ENCODE results near the gene SFSWAP. TPM values are rescaled to one million over a fixed set of nuclear protein-coding genes. Genes with fewer than 3 reads are reported as not detected.

Gene SFSWAP
- total RNA-seq, 1 experiment from 2014 or later: 48.1 TPM

- H4K20me1 ChIP-seq (ENCODE audit: control insufficient read depth, insufficient read depth, insufficient read length): no peaks in the 10 kb centered on the region
- H3K4me3 Mint-ChIP-seq: 0 out of 5 replicates have a peak overlapping the region, but pooled peaks of 1 of the 2 experiments have one; percentile 0
- peaks cover 25 to 32% of the 10 kb centered on the region in 2 experiments for H3K4me1 Mint-ChIP-seq
- H2BK20ac ChIP-seq (ENCODE audit: low read depth, low read length, poor library complexity, severe bottlenecking): no peak overlapping the region
- H3K27me3 Mint-ChIP-seq (ENCODE audit: low read depth): peaks cover 10% of the 10 kb centered on the region
- H4K5ac ChIP-seq (ENCODE audit: insufficient read length, low read depth, low read length): no peak overlapping the region
- no peaks in the 10 kb centered on the region for H3K23me2 ChIP-seq (ENCODE audit: insufficient read length, low read depth, low read length, poor library complexity, severe bottlenecking)
- H4K8ac ChIP-seq (replicated peaks; ENCODE audit: insufficient read length, low read depth, low read length): no peak overlapping the region
- no peak overlapping the region for H2AK5ac ChIP-seq (ENCODE audit: insufficient read length, low read length)
- DNase-seq: peak; percentile 33
- no peak overlapping the region for H3K14ac ChIP-seq (ENCODE audit: insufficient read depth, low read length)
- no peak overlapping the region for H2BK12ac ChIP-seq (ENCODE audit: insufficient read length, low read depth, low read length)
- no peak overlapping the region for H3K23ac ChIP-seq (ENCODE audit: insufficient read length, low read depth, low read length)
- no peak overlapping the region for H3K56ac ChIP-seq (ENCODE audit: insufficient read length, low read depth, low read length)
- H3T11ph ChIP-seq (ENCODE audit: low read length): no peak overlapping the region
- H3K4me1 ChIP-seq (ENCODE audit: insufficient read depth, low read length): peaks cover 3% of the 10 kb centered on the region; the same call in 1 of the 2 replicates
- H3K27me3 ChIP-seq (ENCODE audit: insufficient read depth, low read length): no peaks in the 10 kb centered on the region
- H3K9me3 Mint-ChIP-seq: peaks cover 0 to 3% of the 10 kb centered on the region in 2 experiments; a peak in 2 of 5 replicates
- no peak overlapping the region for H2BK5ac ChIP-seq (ENCODE audit: insufficient read length, low read length)
- no peaks in the 10 kb centered on the region; a peak in 3 of 7 replicates for H3K36me3 Mint-ChIP-seq (ENCODE audit: insufficient read depth in 1 of 3, low read depth in 3 of 3)
- H3K27ac ChIP-seq (ENCODE audit: insufficient read length, low read depth, low read length): no peak overlapping the region
- H3K27ac Mint-ChIP-seq: no peak overlapping the region
- no peak overlapping the region for H2BK120ac ChIP-seq (ENCODE audit: low read depth, low read length, poor library complexity, severe bottlenecking)
- H3K4ac ChIP-seq (ENCODE audit: low read depth, low read length): no peak overlapping the region
- H2AFZ ChIP-seq (ENCODE audit: low read length): no peak overlapping the region
- TF ChIP-seq CTCF (conservative IDR thresholded peaks at IDR 0.05): no peak
- no peak overlapping the region for H2BK15ac ChIP-seq (ENCODE audit: low read depth, low read length)
- no peaks in the 10 kb centered on the region for H3K9me3 ChIP-seq (ENCODE audit: control insufficient read depth, low read depth, low read length)
- H3K9ac ChIP-seq (ENCODE audit: extremely low read depth, insufficient read length, low read length): no peak overlapping the region
- WGBS (ENCODE audit: extremely low coverage, insufficient read length, low lambda C conversion rate): 100% methylated on average over 1 of the region's 17 CpGs
- no peak overlapping the region for H3K18ac ChIP-seq (ENCODE audit: insufficient read length, low read depth, low read length)
- no peaks in the 10 kb centered on the region for H3K79me2 ChIP-seq (ENCODE audit: insufficient read depth, low read length)
- H3K4me2 ChIP-seq (ENCODE audit: insufficient read depth, insufficient read length, low read length): no peak overlapping the region
- H4K91ac ChIP-seq (ENCODE audit: insufficient read length, low read depth, low read length): no peak overlapping the region
- no peaks in the 10 kb centered on the region for H3K79me1 ChIP-seq (ENCODE audit: insufficient read depth, low read depth, low read length, poor library complexity, severe bottlenecking)
Observed at GRCh38 chr12:131683266-131684014, 27.4 kb upstream of the SFSWAP start.

All from H9 (cell line).